ENCODE results near the gene RMRP.

DNA sequence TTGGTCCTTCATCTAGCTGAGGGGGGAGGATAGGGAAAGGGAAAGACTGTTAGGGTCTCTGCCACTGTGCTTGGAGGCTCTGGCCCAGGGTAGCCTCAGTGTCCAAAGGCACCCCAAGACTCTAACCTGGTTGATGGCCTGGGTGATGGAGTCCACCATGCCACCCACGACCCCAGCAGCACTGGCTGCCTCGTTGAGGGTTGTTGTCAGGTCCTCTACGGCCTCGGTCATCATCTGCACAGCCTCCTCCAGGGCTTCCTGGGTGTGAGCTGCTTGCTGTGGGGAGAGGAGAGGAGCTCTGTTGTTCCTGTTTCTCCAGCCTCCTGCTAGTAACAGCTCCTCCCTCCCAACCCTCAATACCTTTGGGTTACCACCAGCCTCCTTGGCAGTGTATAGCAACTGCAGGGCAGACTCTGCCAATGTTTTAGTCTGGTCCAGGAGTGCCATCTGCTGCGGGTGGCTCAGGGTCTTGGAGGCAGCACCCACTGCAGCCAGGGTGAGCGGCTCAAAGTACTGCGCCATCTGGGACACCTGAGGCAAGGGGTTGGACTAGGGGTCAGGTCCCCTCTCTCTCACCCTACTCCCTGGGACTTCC lies 48.1 kb upstream of the RMRP start:
- TF ChIP-seq, protein P1, sequence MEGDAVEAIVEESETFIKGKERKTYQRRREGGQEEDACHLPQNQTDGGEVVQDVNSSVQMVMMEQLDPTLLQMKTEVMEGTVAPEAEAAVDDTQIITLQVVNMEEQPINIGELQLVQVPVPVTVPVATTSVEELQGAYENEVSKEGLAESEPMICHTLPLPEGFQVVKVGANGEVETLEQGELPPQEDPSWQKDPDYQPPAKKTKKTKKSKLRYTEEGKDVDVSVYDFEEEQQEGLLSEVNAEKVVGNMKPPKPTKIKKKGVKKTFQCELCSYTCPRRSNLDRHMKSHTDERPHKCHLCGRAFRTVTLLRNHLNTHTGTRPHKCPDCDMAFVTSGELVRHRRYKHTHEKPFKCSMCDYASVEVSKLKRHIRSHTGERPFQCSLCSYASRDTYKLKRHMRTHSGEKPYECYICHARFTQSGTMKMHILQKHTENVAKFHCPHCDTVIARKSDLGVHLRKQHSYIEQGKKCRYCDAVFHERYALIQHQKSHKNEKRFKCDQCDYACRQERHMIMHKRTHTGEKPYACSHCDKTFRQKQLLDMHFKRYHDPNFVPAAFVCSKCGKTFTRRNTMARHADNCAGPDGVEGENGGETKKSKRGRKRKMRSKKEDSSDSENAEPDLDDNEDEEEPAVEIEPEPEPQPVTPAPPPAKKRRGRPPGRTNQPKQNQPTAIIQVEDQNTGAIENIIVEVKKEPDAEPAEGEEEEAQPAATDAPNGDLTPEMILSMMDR (IDR thresholded peaks at IDR 0.05; ENCODE audit: low read depth, low read length) = no peak
- TF ChIP-seq, protein P2, sequence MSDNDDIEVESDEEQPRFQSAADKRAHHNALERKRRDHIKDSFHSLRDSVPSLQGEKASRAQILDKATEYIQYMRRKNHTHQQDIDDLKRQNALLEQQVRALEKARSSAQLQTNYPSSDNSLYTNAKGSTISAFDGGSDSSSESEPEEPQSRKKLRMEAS (IDR thresholded peaks at IDR 0.05; ENCODE audit: low read depth, low read length) = no peak
- TF ChIP-seq POLR2A (IDR thresholded peaks at IDR 0.05; ENCODE audit: extremely low read depth, insufficient read length) (no peak), MYC (IDR thresholded peaks at IDR 0.05; ENCODE audit: low read depth, low read length) (no peak)
